PC-9 (cell line): ENCODE data around the gene AMBRA1.

Experiments used
- EZH2 ChIP-seq: fragments of 200-600 bp; sonication (generic); IDR thresholded peaks from 2 replicates; pipeline ENCODE4 v1.8.0; 2017; ENCODE audit warnings: antibody characterized with exemption, low read depth
- TF ChIP-seq, protein P1 (sequence below): fragments of 200-600 bp; sonication (generic); conservative IDR thresholded peaks from 2 replicates; pipeline ENCODE4 v1.6.1; 2017; ENCODE audit warnings: mixed run types, antibody characterized with exemption, mild to moderate bottlenecking, moderate library complexity

GRCh38 chr11:46617972-46618314 is 24.1 kb upstream of the AMBRA1 start:
- no peak for TF ChIP-seq EZH2
- TF ChIP-seq, protein P1, sequence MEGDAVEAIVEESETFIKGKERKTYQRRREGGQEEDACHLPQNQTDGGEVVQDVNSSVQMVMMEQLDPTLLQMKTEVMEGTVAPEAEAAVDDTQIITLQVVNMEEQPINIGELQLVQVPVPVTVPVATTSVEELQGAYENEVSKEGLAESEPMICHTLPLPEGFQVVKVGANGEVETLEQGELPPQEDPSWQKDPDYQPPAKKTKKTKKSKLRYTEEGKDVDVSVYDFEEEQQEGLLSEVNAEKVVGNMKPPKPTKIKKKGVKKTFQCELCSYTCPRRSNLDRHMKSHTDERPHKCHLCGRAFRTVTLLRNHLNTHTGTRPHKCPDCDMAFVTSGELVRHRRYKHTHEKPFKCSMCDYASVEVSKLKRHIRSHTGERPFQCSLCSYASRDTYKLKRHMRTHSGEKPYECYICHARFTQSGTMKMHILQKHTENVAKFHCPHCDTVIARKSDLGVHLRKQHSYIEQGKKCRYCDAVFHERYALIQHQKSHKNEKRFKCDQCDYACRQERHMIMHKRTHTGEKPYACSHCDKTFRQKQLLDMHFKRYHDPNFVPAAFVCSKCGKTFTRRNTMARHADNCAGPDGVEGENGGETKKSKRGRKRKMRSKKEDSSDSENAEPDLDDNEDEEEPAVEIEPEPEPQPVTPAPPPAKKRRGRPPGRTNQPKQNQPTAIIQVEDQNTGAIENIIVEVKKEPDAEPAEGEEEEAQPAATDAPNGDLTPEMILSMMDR = 0 out of 2 replicates have a peak, but pooled peaks have one; percentile 29
